Hypothalamus (tissue), 51 donors: ENCODE data around the gene MRPS25.

ENCODE experiments used
- DNase-seq, 51 donors: peaks; one replicate each; lab custom pipeline; 2025; lab: John Stamatoyannopoulos, UW

The MRPS25 gene

GRCh38 chr3:15086263-15086662, 21.1 kb upstream of the MRPS25 start:
- DNase-seq, result no peak

DNA sequence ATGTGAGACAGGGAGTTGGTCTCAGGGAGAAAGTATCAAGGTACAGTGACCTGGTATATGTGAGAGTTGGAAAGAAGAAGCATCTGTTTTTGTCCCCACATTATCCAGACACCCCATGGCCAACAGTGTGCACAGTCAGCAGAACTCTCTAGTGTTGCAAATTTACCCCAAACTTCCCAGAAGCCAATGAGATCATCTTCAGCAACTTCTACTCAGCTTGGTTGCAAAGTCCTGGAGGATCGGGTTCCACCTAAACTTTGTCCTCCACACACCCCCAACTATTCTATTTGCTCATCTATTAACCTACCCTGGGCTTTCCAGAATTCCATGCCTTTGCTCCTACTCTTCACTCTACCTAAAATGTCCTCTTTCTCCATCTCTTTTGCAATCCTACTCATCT, 18.1 kb upstream of the MRPS25 start:
- no peak for DNase-seq

DNA sequence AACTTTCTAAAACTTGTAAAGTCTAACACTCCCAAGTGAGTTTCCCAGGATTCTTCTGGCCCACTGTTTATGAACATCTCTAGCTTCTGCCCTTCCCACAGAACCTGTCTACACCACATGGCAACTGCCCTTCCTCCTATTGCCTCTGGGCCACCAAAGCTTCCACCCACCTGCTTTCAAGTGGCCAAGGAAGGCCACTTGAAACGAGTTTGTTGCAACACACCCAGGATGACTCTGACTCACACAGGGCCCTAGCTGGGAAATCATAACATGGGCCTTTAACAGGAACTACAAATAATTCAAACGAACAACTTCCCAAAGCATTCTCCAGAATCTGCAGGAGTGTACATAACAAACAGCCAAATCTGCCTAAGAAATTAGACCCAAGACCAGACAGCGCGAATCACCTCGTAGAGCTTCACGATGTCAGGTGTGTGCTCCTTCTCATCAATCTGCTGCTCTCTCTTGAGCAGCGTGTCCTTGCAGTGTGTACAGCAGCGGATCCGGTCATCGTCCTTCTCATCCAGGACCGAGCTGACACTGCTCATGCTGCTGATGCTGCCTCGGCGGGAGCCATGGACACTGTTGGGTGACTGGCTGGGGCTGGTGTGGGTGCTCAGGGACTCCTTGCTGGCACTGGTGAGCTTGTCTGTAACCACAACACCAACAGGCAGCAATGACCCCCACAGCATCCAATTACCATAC, 17.0 kb upstream of the MRPS25 start:
- no peak for DNase-seq

- no peak for DNase-seq
Measured at GRCh38 chr3:15079091-15079490, 14.0 kb upstream of the MRPS25 start.

GRCh38 chr3:15074500-15074899, 9.4 kb upstream of the MRPS25 start:
- no peak for DNase-seq

DNA sequence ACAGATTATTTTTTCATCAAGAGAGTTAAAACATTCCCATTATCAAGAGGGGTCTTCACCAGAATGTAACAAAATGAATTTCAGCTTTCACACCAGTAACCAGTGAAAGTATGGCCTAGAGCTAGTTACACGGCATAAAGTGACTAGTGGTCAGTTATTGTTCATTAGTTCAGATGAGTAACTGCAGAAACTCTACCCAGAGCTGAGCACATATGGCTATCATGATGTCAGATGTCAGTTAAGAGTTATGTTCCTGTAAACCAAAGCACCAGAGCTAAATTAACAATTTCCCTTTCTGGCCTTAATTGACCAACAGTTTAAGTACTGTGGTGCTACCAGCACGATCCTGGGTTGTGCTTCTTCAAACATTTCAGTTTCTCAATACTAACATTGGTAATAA, 6.6 kb upstream of the MRPS25 start:
- no peak for DNase-seq

- no peak for DNase-seq
Measured at GRCh38 chr3:15069441-15069840, 4.3 kb upstream of the MRPS25 start.

- DNase-seq, result no peak
Measured at GRCh38 chr3:15066467-15066866, 1.4 kb upstream of the MRPS25 start.

DNA sequence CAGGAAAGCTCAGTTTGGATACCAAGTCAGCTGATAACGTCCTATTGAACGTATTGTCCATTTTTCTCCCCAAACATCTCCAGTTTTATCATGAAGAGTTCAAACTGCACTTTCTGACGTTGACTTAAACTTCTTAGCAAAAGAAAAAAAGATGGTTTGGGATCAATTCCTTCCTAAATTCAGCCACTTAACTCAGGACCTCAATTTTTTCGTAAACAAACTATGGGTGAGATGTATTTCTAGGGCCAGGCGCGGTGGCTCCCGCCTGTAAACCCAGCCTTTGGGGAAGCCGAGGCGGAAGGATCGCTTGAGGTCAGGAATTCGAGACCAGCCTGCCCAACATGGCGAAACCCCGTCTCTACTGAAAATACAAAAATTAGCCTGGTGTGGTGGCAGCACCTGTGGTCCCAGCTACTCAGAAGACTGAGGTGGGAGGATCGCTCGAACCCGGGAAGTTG, 464 bp upstream of the MRPS25 start:
- DNase-seq, result peak in 1 of 51 donors; percentile 9

DNA sequence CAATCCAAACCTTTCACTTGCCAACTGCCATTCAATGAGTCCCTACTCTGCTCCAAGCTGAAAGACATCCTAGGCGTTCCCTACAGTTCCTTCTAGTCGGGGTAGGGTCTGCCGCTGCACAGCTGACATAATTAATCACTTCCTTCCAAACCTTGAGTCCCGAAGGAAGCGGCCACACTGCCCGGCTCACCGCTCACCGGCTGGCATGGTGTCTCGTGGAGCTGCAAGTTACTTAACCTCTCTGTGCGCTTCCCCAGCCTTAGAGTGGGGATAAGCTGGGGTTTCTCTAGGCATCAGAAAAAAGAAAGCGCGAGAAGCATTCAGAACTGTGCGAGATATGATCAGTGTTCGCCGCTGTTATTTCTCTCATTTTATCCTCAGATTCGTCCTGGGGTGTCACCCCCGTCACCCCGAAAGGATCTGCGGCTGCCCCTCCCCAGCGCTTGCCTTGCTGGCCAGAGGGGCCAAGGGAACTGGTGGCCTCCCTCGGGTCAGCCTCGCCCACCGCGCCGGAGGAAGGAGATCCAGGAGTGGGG, 748 bp downstream of the MRPS25 start:
- peak in 4 of 51 donors; percentile 20 to 34 (median 23) for DNase-seq

DNA sequence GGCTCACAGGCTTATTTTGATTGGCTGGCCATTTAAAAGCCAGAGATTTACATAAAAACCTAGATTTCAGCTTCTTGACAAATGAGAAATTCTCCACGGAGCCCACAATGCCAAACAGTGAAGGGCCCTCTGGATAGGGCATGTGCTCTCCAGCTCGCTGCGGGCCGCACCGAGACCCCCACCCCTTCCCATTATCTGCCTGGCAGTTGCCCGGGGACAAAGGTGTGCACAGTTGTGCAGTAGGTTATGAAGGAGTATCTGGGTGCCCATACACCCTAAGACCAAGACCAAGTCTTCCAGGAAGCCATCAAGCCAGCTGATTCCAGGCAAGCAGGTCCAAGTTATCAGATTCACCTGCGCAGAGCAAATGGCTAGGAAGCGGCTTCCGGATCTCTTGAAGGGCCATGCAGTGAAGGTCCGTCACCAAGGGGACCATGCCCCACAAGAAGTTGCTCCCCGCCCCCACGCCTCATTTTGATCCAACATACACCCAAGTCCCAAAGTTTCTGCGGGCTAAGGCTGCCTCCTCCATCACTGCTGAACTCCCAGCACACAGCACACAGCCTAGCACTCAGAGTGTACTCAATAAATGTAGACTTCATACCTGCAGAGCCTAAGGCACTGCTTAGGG, 1.3 kb downstream of the MRPS25 start:
- no peak for DNase-seq

DNA sequence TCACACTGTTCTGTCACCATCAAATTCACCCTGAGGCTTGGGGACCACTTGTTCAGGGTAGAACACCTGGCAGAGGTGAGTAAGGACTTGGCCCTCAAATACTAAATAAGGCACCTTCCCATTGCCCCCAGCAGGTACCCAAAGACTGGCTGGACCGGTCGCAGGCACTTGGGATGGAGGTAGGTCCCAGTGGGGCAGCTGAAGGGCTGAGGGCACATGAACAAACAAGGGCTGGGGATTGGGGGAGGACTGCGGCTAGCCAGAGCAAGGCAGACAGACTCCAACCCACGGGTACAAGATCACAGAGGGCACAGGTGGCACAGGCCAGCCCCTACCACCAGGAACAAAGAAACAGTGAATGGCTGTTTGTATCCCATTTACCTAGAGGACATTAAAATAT, 1.9 kb downstream of the MRPS25 start:
- DNase-seq, result no peak

- no peak for DNase-seq
Measured at GRCh38 chr3:15060029-15060428, 5.1 kb downstream of the MRPS25 start.

GRCh38 chr3:15056676-15057404, 8.3 kb downstream of the MRPS25 start:
- no peak for DNase-seq

- no peak for DNase-seq
Measured at GRCh38 chr3:15055019-15055557, 10.0 kb downstream of the MRPS25 start.

DNA sequence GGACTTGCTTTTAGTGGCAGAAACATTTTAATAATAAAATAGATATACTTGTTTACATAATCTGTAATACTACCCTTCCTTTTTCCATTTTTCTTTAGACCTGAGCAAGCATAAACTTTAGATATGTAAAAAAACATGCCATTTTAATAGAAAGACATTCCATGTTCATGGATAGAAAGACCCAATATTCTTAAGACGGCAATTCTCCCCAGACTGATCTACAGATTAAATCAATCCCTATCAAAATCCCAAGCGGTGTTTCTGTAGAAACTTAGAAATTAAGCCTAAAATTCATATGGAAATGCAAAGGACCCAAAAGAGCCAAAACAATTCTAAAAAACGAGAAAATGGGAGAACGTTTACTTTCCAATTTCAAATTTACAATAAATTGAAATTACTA, 11.6 kb downstream of the MRPS25 start:
- DNase-seq, result no peak

DNA sequence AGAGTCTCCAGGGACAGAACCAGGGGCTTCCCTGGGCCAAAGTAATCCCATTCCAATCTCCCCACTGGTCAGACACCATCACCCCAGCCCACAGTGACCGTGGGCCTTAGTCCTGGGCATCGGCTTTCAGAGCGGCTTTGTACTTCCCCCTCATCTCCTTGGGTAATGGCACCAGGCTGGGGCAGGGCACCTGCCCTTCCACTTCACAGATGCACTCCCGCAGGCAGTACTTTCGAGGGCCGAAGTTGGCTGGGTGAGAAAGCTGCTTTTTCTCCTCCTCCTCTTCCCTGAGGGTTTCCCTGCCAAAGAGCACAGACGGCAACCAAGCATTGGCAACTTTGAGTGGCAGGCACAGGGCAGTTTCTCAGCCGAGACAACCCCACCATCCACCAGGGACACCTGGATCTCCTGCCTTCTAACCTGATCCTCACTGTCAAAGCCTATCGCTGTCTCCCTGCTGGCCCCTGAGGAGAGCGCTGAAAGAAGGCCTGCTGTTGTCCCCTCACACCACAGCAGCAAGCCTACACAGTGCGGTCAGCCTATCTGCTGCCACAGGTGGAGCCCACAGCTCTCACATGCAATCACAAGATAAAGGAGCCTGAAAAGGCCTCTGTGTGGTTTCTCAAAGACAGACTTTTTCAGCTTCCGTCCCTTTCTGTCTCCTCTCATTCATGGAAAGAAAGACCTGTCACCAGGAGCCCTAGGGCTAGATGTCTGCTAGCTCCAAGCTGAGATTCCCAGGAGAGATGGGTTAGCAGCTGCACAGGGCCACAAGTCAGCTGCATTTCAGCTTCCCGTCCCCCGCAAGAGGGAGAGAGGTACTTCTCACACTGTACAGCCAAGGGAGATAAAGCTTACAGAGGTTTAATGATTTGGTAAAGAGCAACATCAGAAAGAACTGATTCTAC, 12.5 kb downstream of the MRPS25 start:
- DNase-seq, result no peak

- DNase-seq, result peak in 7 of 51 donors; percentile 5 to 18 (median 14)
Measured at GRCh38 chr3:15051531-15051930, 13.6 kb downstream of the MRPS25 start.

DNA sequence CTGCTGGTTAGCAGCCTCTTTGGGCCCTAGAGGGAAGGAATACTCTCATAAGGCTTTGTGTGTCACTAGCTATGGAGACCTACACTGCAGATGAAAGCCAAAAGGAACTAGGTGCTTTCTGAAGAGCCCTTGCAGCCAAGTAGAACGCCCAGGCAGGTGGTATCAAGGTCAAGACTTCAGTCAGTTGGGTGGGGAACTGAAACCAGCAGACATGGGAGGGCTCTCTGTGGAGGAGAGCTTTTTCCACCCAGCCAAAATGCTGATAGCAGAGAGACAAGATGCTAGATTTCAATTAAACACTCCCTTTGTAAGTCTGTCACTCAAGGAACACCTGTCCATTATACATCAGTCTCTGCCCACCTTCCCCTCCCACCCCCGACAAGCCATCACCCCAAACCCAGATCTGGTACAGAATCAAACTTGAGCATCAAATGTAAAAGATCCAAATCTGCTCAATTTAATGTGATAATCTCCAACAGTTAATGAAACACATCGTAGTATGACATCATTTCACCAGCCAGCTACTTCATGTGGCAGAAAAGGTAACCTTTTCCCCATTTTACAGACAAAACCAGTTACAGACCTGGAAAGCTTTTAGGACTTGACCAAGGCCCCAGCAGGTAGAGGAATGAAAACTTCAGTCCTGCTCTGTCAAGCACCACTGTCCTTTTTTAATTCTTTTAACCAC, 14.6 kb downstream of the MRPS25 start:
- no peak for DNase-seq

DNA sequence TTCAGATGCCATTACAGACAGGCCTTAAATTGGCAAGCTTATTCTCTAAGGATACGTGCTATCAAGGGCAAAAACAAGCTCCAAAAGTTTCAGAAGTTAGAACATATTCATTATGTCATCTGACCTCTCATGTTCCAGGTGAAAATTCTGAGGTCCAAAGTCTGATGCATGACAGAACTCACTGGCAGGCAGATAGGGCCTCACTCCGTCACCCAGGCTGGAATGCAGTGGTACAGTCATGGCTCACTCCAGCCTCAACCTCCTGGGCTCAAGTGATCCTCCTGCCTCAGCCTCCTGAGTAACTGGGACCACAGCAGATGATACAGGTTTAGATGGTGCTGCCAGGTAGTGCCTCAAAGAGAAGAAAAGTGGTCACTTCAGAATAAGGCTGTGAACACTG, 15.5 kb downstream of the MRPS25 start:
- DNase-seq, result no peak
